PC-9 (cell line): ENCODE measurements around the gene GIGYF2.

Source experiments
- EZH2 ChIP-seq: fragments of 200-600 bp; sonication (generic); IDR thresholded peaks from 2 replicates; pipeline ENCODE4 v1.8.0; 2017; ENCODE audit warnings: antibody characterized with exemption, low read depth
- TF ChIP-seq, protein P1 (sequence below): fragments of 200-600 bp; sonication (generic); conservative IDR thresholded peaks from 2 replicates; pipeline ENCODE4 v1.6.1; 2017; ENCODE audit warnings: mixed run types, antibody characterized with exemption, mild to moderate bottlenecking, moderate library complexity

DNA sequence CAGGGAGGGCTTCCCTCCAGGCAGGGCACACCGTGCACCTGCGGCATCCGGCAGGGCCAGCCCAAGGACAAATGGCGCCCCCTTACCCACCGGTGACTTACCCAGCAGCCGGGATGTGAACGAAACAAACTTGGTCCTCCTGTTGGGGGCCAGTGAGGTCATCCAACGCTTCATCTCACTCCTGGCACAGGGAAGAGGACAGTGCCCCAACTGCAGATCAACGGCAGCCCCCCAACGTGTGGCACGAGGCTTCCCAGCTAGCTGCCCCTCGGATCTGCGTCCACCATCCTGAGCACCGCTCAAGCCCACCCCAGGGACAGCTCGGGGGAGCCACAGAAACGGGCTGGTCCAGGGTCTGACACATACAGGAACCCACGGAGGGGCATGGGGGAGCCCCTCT is 185.0 kb downstream of the GIGYF2 start:
- TF ChIP-seq EZH2: no peak
- TF ChIP-seq, protein P1, sequence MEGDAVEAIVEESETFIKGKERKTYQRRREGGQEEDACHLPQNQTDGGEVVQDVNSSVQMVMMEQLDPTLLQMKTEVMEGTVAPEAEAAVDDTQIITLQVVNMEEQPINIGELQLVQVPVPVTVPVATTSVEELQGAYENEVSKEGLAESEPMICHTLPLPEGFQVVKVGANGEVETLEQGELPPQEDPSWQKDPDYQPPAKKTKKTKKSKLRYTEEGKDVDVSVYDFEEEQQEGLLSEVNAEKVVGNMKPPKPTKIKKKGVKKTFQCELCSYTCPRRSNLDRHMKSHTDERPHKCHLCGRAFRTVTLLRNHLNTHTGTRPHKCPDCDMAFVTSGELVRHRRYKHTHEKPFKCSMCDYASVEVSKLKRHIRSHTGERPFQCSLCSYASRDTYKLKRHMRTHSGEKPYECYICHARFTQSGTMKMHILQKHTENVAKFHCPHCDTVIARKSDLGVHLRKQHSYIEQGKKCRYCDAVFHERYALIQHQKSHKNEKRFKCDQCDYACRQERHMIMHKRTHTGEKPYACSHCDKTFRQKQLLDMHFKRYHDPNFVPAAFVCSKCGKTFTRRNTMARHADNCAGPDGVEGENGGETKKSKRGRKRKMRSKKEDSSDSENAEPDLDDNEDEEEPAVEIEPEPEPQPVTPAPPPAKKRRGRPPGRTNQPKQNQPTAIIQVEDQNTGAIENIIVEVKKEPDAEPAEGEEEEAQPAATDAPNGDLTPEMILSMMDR: no peak
